Neural cell (in vitro differentiated cells): ENCODE measurements around the gene DCHS2. TPM values are rescaled to one million over a fixed set of nuclear protein-coding genes. Genes with fewer than 3 reads are reported as not detected.

Source experiments
- H2AFZ ChIP-seq: fragments of 200-600, 300-800 bp; sonication (generic), shearing (Covaris generic); 2 replicates; pipeline ENCODE4 v1.6.0; 2014; ENCODE audit warnings: low read depth, mild to moderate bottlenecking, antibody characterized with exemption, low read length, moderate library complexity
- H3F3A ChIP-seq: fragments of 200-600 bp; shearing (Covaris generic); 2 replicates; pipeline ENCODE4 v1.6.1; 2016; ENCODE audit warnings: mild to moderate bottlenecking, moderate library complexity, mixed read lengths, antibody characterized with exemption, low read length; ENCODE audit not compliant: insufficient read depth, poor library complexity, severe bottlenecking
- H3K27ac ChIP-seq: fragments of 200-600, 300-800 bp; sonication (generic), shearing (Covaris generic); 2 replicates; pipeline ENCODE4 v1.5.1; 2014; ENCODE audit warnings: mild to moderate bottlenecking, low read length, moderate library complexity
- H3K27me3 ChIP-seq: fragments of 300-800, 200-600 bp; sonication (generic), shearing (Covaris generic); 2 replicates; pipeline ENCODE4 v1.6.0; 2014; ENCODE audit warnings: mild to moderate bottlenecking, low read depth, low read length, moderate library complexity; ENCODE audit not compliant: insufficient read depth
- H3K36me3 ChIP-seq: fragments of 300-800, 200-600 bp; sonication (generic), shearing (Covaris generic); 2 replicates; pipeline ENCODE4 v1.5.1; 2014; ENCODE audit warnings: mild to moderate bottlenecking, antibody characterized with exemption, low read length, moderate library complexity; ENCODE audit not compliant: insufficient read depth
- H3K4me2 ChIP-seq: fragments of 300-800, 200-600 bp; sonication (generic), shearing (Covaris generic); 2 replicates; pipeline ENCODE4 v1.6.0; 2014; ENCODE audit warnings: mild to moderate bottlenecking, low read length
- H3K4me3 ChIP-seq: fragments of 300-800, 200-600 bp; sonication (generic), shearing (Covaris generic); 2 replicates; pipeline ENCODE4 v1.5.1; 2014; ENCODE audit warnings: mild to moderate bottlenecking, low read length, moderate library complexity
- H3K79me2 ChIP-seq: fragments of 200-600 bp; shearing (Covaris generic); replicated peaks from 2 replicates; pipeline ENCODE4 v1.6.0; 2014; ENCODE audit warnings: mild to moderate bottlenecking, low read length, moderate library complexity; ENCODE audit not compliant: insufficient read depth
- H3K9ac ChIP-seq: fragments of 300-800, 200-600 bp; sonication (generic), shearing (Covaris generic); 2 replicates; pipeline ENCODE4 v1.6.1; 2016; ENCODE audit warnings: mild to moderate bottlenecking, low read length, mixed read lengths
- H3K9me2 ChIP-seq: fragments of 200-600 bp; shearing (Covaris generic); 2 replicates; pipeline ENCODE4 v1.6.1; 2016; ENCODE audit warnings: mild to moderate bottlenecking, low read length, mixed read lengths; ENCODE audit not compliant: insufficient read depth
- H3K9me3 ChIP-seq: fragments of 200-600, 300-800 bp; sonication (generic), shearing (Covaris generic); 2 replicates; pipeline ENCODE4 v1.6.1; 2016; ENCODE audit warnings: mild to moderate bottlenecking, mixed run types, low read length, moderate library complexity, mixed read lengths
- H4K20me1 ChIP-seq: fragments of 200-600 bp; shearing (Covaris generic); 2 replicates; pipeline ENCODE4 v1.6.1; 2016; ENCODE audit warnings: mild to moderate bottlenecking, mixed run types; ENCODE audit not compliant: insufficient read depth
- CTCF ChIP-seq: fragments of 450-650 bp; IDR thresholded peaks from 2 replicates; pipeline ENCODE4 v1.5.1; 2014; ENCODE audit warnings: antibody characterized with exemption, mild to moderate bottlenecking, moderate library complexity; ENCODE audit not compliant: poor library complexity, severe bottlenecking
- EP300 ChIP-seq: fragments of 450-650 bp; conservative IDR thresholded peaks from 2 replicates; pipeline ENCODE4 v1.6.1; 2014; ENCODE audit warnings: antibody characterized with exemption, mild to moderate bottlenecking, moderate library complexity; ENCODE audit not compliant: poor library complexity, severe bottlenecking
- EZH2 ChIP-seq: fragments of 200-600, 300-800 bp; shearing (Covaris generic), sonication (generic); IDR thresholded peaks from 2 replicates; pipeline ENCODE4 v1.6.1; 2014; ENCODE audit warnings: antibody characterized with exemption, low read length, borderline replicate concordance, mild to moderate bottlenecking; ENCODE audit not compliant: insufficient read depth, poor library complexity, severe bottlenecking
- MXI1 ChIP-seq: fragments of 450-650 bp; conservative IDR thresholded peaks from 2 replicates; pipeline ENCODE4 v1.6.1; 2014; ENCODE audit warnings: antibody characterized with exemption, mild to moderate bottlenecking; ENCODE audit not compliant: poor library complexity, severe bottlenecking
- POLR2AphosphoS5 ChIP-seq: IDR thresholded peaks from 2 replicates; pipeline ENCODE4 v1.6.1; 2012
- RAD21 ChIP-seq: fragments of 450-650 bp; conservative IDR thresholded peaks from 2 replicates; pipeline ENCODE4 v1.6.1; 2014; ENCODE audit warnings: antibody characterized with exemption, mild to moderate bottlenecking, moderate library complexity
- REST ChIP-seq: IDR thresholded peaks from 2 replicates; pipeline ENCODE4 v1.6.1; 2012; ENCODE audit warnings: borderline replicate concordance
- SMC3 ChIP-seq: fragments of 450-650 bp; conservative IDR thresholded peaks from 2 replicates; pipeline ENCODE4 v1.6.1; 2014; ENCODE audit warnings: antibody characterized with exemption, mild to moderate bottlenecking, moderate library complexity; ENCODE audit not compliant: poor library complexity
- TAF1 ChIP-seq: IDR thresholded peaks from 2 replicates; pipeline ENCODE4 v1.6.1; 2012; ENCODE audit warnings: low read depth
- polyA plus RNA-seq: library from polyadenylated mRNA; depleted of rRNA; stranded (reverse); fragments of >200 nt; gene quantifications from 2 replicates; pipeline ENCODE4 v1.2.3, GENCODE V29; 2014

The DCHS2 gene
- polyA plus RNA-seq, 1 donor from 2014 or later: 1.6 TPM

GRCh38 chr4:154348657-154349056 lies 142.9 kb downstream of the DCHS2 start:
- no peaks in the 10 kb centered on the region for H3K9me2 ChIP-seq
- H3K9ac ChIP-seq: no peak overlapping the region
- no peaks in the 10 kb centered on the region for H3F3A ChIP-seq
- no peak overlapping the region for H3K27ac ChIP-seq
- no peaks in the 10 kb centered on the region for H3K36me3 ChIP-seq
- no peak overlapping the region for H3K4me2 ChIP-seq
- H2AFZ ChIP-seq: no peak overlapping the region
- H3K9me3 ChIP-seq: no peaks in the 10 kb centered on the region
- no peak overlapping the region for H3K4me3 ChIP-seq
- no peaks in the 10 kb centered on the region for H4K20me1 ChIP-seq
- no peaks in the 10 kb centered on the region for H3K27me3 ChIP-seq
- no peaks in the 10 kb centered on the region for H3K79me2 ChIP-seq
- no peak for TF ChIP-seq EP300
- no peak for TF ChIP-seq RAD21
- TF ChIP-seq CTCF: no peak
- no peak for TF ChIP-seq SMC3
- no peak for TF ChIP-seq MXI1
- TF ChIP-seq POLR2AphosphoS5: no peak
- no peak for TF ChIP-seq REST
- no peak for TF ChIP-seq EZH2
- no peak for TF ChIP-seq TAF1

- H3K9ac ChIP-seq: no peak overlapping the region
- no peak for TF ChIP-seq REST
- no peak for TF ChIP-seq MXI1
- TF ChIP-seq RAD21: no peak
- no peak for TF ChIP-seq EZH2
- TF ChIP-seq TAF1: no peak
- TF ChIP-seq CTCF: no peak
- no peak for TF ChIP-seq EP300
- TF ChIP-seq POLR2AphosphoS5: no peak
- TF ChIP-seq SMC3: no peak
- no peak overlapping the region for H3K4me3 ChIP-seq
- H4K20me1 ChIP-seq: no peaks in the 10 kb centered on the region
- no peak overlapping the region for H2AFZ ChIP-seq
- no peaks in the 10 kb centered on the region for H3K27me3 ChIP-seq
- no peaks in the 10 kb centered on the region for H3K9me2 ChIP-seq
- no peaks in the 10 kb centered on the region for H3F3A ChIP-seq
- H3K9me3 ChIP-seq: no peaks in the 10 kb centered on the region
- H3K4me2 ChIP-seq: no peak overlapping the region
- no peak overlapping the region for H3K27ac ChIP-seq
- no peaks in the 10 kb centered on the region for H3K36me3 ChIP-seq
- no peaks in the 10 kb centered on the region for H3K79me2 ChIP-seq
These were observed 146.2 kb downstream of the DCHS2 start for GRCh38 chr4:154345359-154345758.
